Mucosa of gallbladder (tissue), 1 donor: ENCODE results near the gene CDKL1. TPM values are rescaled to one million over a fixed set of nuclear protein-coding genes. Genes with fewer than 3 reads are reported as not detected.
"Not testable (repeated sequence)": the region's sequence is repeated elsewhere in the genome, so short reads cannot be mapped to it uniquely, and the experiment has no call there.

Source experiments
- DNase-seq: peaks from one replicate; pipeline ENCODE4 v3.0.0-alpha.2; 2020; ENCODE audit warnings: low spot score
- total RNA-seq: library from RNA; stranded (reverse); gene quantifications from one replicate; pipeline ENCODE4 v1.2.1, GENCODE V29; 2021
- donor health status: DM: no; HTN: no; CAD: no.

The CDKL1 gene
- total RNA-seq, 1 donor from 2014 or later = 9.4 TPM

GRCh38 chr14:50335389-50335788 is 61.3 kb downstream of the CDKL1 start:
- DNase-seq = peak; percentile 60

- no peak for DNase-seq
Measured at GRCh38 chr14:50334211-50334610, 62.5 kb downstream of the CDKL1 start.

GRCh38 chr14:50333014-50333509 is 63.6 kb downstream of the CDKL1 start:
- DNase-seq = no peak

GRCh38 chr14:50331596-50331995 is 65.1 kb downstream of the CDKL1 start:
- no peak for DNase-seq

- peak; percentile 74 for DNase-seq
Measured at GRCh38 chr14:50321009-50321660, 75.5 kb downstream of the CDKL1 start.

GRCh38 chr14:50320283-50320682 is 76.4 kb downstream of the CDKL1 start:
- DNase-seq = no peak

GRCh38 chr14:50319721-50320120 is 77.0 kb downstream of the CDKL1 start:
- DNase-seq = no peak

- DNase-seq = no peak
Measured at GRCh38 chr14:50319293-50319692, 77.4 kb downstream of the CDKL1 start.

GRCh38 chr14:50318031-50318626 is 78.6 kb downstream of the CDKL1 start:
- DNase-seq = no peak

- not testable (repeated sequence) for DNase-seq
Measured at GRCh38 chr14:50314098-50314497, 82.6 kb downstream of the CDKL1 start.

GRCh38 chr14:50312734-50313054 is 84.0 kb downstream of the CDKL1 start:
- DNase-seq = no peak

- peak; percentile 92 for DNase-seq
Measured at GRCh38 chr14:50311972-50312733, 84.5 kb downstream of the CDKL1 start, which contains the start of the genes DMAC2L and L2HGDH. Gene DMAC2L, plus strand, starts transcription at chr14:50312324. Its CDS starts 9,164 bp downstream, at chr14:50321488. Gene L2HGDH, minus strand, starts transcription at chr14:50312229. Its CDS starts 79 bp downstream, at chr14:50312150.

- DNase-seq = no peak
Measured at GRCh38 chr14:50311337-50311971, 85.2 kb downstream of the CDKL1 start.

- DNase-seq = no peak
Measured at GRCh38 chr14:50310445-50310844, 86.2 kb downstream of the CDKL1 start.

GRCh38 chr14:50308363-50308915 is 88.2 kb downstream of the CDKL1 start:
- no peak for DNase-seq

- no peak for DNase-seq
Measured at GRCh38 chr14:50303744-50304471, 92.8 kb downstream of the CDKL1 start.

GRCh38 chr14:50301914-50302313 is 94.8 kb downstream of the CDKL1 start:
- no peak for DNase-seq

GRCh38 chr14:50299585-50299984 is 97.1 kb downstream of the CDKL1 start:
- no peak for DNase-seq

GRCh38 chr14:50290306-50290705 is 106.4 kb downstream of the CDKL1 start:
- DNase-seq = no peak

- no peak for DNase-seq
Measured at GRCh38 chr14:50288146-50288545, 108.5 kb downstream of the CDKL1 start.

- no peak for DNase-seq
Measured at GRCh38 chr14:50285861-50286260, 110.8 kb downstream of the CDKL1 start.
